Measurements from ENCODE around the gene TBKBP1.
"Not testable (repeated sequence)": the region's sequence is repeated elsewhere in the genome, so short reads cannot be mapped to it uniquely, and the experiment has no call there.

Gene TBKBP1

DNA sequence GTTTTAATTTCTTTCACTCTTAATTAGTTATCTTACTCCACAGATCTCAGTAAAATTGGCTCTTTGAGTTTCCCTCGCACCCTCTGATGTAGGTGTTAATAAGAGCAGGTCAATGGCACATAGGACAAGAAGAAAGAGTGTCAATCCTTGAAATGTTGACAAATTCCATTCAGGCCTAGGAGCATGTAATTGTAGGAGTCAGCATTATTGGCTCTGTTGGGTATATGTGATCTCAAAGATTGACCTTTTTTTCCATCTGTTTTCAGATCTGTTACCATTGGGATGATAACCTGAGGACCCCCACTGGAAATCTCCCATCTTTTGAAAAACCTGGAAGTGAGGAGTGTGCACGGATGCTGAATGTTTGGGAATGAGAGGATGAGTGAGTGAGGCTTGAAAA lies 11.8 kb upstream of the TBKBP1 start:
- no peak for DNase-seq (ENCODE audit: low read depth)

DNA sequence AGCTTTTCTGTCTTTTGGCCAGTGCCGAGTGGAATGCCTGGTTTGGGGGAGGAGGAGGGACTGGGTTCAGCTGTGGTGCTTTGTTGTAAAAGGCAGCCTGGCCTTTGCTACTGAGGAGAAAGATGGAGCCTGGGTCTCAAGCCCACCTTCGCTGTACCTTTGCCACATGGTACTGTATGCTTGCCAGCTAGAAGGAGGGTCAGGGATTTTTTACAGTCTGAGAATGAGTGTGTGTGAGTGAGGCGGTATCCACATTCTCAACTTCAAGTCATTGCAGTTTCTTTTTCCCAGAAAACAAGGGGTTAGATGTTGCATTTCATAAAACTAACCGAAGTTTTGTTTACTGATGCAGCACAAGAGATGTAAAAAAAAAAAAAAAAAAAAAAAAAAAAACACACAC lies 11.2 kb upstream of the TBKBP1 start:
- DNase-seq (ENCODE audit: low read depth), result not testable (repeated sequence)

DNA sequence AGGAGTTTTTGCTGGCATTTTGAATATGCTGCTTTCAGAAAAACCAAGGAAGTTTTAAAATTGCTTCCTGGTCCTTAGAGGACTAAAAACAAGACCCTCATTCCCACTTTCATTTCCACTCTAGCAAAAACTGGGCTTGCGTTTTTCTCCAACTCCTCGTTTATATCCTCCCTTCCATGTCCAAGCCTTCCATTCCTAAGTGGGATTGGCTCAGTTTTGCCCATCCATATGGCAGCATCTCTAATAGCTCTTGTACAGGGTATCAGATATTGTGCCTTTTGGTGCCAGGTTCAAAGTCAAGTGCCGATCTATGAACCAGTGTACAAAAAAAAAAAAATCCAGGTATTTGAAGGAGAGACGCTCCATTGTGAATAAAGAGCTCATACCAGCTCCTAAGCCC lies 9.9 kb upstream of the TBKBP1 start:
- no peak for DNase-seq (ENCODE audit: low read depth)

DNA sequence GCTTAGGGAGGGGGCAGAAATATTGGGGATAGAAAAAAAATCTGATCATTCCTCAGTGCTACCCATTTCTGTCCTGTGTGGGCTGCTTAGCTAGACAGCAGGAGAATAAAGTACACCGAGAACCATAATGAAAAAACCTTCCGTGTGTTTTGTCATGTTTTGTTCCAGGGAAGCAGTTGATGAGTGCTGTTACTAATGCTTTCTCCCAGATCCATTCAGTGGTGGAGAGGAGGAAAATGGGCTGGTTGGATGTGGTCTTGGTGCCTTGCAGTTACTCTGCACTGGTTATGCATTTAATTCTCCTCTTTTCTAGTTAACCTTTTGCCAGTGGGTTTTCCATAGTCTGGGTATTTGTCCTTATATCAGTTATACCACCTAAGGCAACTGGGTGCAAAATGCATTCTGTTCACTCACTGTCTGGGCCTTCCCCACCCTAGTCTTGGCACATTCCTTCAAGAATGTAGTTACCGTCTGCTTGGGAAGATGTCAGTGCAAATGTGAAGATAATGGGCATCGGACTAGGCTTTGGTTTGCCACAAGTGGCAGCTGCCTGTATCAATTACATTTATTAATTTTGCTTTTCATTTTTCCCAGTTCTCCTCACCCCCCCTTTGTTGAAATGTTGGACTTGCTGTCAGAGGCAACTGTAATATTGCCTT lies 9.3 kb upstream of the TBKBP1 start:
- DNase-seq (ENCODE audit: low read depth), result no peak

DNA sequence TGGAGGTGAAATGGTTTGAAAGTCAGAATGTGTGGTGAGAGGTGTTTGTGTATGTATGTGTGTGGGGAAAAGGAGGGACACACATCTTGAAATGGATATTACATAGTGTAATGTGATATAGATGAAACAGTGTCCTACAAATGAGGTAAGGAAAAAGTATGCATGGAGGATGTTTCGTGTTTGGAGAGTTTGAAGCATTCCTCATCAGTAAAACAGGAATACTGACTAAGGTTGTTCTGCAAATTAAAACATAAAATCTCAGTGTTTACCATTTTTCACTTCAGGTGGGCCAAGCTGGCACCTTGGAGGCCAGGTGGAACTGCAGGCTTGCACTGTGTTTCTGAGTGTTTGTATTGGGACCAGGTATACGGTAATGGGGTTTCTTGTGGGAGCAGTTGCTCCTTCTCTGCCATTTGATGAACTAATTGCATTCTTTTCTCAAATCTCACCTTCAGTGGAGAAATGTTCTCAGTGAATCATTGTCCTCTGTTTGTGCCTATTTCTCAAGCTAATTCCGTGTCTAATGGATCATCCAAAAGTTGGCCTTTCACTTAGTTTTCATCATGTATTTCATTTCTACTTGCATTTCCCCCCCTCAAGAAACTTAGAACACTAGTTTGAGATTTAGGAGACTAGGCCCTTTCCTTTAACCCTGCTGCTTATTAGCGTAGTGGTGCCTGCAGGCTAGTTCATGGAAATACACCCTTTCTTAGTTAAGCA lies 8.2 kb upstream of the TBKBP1 start:
- no peak for DNase-seq (ENCODE audit: low read depth)

DNA sequence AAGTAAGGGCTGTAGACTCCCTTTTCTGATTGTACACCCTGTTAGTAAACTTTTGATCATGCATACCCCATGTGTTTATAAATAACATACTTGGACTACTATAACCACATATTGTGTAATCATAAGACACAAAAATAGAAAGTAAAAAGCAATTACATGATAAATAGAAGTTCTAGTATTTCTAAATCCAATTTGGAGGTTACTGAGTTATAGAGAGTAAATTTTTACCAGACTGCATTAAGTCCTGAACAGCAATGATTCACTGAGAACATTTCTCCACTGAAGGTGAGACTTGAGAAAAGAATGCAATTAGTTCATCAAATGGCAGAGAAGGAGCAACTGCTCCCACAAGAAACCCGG lies 7.7 kb upstream of the TBKBP1 start:
- no peak for DNase-seq (ENCODE audit: low read depth)

DNA sequence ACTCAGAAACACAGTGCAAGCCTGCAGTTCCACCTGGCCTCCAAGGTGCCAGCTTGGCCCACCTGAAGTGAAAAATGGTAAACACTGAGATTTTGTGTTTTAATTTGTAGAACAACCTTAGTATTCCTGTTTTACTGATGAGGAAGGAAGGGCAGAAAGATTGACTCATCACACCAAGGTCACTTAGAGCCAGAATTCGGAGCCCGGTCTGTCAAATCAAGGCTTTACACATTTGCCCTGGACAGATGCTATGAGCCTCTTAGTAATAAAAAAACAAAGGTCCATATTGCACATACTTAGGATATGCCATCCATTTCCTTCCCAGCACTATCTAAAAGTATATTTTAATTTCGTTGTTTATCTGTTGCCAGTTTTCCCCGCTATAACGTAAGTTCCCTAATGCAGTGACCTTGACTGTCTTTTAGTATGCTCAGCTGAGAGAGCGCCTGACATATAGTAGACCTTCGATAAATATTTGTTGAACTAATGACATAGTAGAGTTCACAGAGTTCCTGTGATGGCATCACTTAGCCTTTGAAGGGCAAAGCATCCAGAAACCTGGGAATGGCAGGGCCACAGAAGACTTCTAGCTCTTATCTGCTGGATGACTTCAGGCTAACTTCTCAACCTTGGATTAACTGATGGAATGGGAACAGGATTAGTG lies 7.2 kb upstream of the TBKBP1 start:
- no peak for DNase-seq (ENCODE audit: low read depth)

DNA sequence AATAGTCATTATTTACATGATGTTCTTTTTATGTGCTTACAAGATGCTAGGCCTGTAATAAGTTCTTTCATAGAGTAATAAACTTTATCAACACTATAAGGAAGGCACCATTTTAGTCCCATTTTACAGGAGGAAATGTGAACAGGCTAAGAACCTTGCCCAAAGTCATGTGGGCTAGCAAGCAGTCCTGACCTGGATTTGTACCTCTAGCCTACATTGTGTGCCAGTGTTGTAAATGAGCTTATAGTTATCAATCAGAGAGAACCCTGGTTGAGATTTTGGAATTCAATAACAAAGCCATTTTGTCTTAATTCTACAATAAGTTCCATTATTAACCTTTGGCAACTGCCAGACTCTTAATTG lies 6.7 kb upstream of the TBKBP1 start:
- DNase-seq (ENCODE audit: low read depth), result no peak

DNA sequence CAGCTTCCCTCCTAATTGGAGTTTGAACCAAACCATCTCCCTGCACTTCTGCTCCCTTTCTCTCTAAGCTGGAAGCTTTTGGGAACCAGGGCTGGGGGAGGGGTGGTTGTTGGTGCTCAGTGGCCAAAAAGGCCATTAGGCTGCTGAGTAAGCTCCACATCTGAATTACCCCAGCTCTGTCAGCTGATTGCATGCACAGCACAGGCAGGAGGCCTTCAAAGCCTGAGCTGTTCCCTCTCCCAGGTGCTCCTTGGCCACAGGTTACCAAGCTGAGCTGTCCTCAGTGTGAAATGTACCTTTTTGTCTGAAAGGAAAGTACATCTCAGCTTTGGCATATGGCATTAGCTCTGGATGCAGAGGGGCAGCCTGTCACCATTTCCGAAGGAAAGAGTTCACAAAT lies 6.2 kb upstream of the TBKBP1 start:
- DNase-seq (ENCODE audit: low read depth), result no peak

DNA sequence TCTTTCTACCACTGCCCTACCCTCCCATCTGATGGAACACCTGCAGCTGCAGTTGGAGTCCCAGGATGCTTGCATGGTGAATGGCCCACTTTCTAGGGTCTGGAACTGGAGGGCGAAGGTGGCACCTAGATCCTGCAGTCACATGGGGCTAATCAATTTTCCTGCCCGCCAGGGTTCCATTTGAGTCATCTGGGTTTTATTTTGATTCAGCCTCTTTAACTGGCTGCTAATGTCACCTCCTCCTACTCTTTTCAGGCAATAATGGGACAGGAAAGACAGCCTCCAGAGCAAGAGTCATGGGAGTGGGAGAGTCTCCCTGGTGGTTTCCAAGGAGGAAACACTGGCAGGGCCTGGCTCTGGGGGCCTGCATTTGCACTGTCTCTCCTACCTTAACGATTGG lies 3.8 kb upstream of the TBKBP1 start:
- DNase-seq (ENCODE audit: low read depth), result no peak

DNA sequence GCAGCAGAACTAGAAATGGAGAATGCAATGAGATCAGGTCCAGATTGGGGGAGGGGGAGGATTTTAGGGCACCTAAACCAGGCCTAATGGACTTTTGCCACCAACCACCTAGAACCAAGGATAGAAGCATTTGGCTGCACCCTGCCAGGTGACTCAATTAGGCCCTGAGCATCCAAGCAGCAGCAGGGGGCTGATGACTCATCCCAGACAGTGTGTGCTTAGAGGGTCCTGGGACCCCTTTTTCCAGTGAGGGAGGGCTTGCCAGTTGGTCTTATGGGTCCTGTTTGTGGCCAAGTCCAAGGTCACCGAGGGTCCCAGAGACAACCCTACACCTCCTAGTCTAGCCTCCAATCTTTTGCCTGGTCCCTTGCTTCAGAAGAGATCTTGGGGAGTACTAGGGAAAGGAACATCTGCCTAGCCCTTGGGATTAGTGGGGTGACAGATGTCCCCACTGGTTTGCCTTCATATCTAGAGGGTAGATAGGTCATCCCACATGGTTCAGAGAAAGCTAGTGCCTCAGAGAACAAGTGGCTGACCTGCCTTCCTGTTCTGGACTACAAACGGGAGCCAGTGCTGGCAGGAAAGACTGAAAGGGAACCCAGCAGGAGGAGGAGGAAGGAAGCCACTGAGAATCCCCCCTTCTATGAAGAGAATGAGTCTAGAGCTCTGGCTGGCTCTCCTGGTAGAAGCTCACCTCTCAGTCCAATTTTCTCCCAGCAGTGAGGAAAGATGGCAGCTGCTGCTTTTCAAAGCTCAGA lies 1.6 kb upstream of the TBKBP1 start:
- DNase-seq (ENCODE audit: low read depth), result no peak

DNA sequence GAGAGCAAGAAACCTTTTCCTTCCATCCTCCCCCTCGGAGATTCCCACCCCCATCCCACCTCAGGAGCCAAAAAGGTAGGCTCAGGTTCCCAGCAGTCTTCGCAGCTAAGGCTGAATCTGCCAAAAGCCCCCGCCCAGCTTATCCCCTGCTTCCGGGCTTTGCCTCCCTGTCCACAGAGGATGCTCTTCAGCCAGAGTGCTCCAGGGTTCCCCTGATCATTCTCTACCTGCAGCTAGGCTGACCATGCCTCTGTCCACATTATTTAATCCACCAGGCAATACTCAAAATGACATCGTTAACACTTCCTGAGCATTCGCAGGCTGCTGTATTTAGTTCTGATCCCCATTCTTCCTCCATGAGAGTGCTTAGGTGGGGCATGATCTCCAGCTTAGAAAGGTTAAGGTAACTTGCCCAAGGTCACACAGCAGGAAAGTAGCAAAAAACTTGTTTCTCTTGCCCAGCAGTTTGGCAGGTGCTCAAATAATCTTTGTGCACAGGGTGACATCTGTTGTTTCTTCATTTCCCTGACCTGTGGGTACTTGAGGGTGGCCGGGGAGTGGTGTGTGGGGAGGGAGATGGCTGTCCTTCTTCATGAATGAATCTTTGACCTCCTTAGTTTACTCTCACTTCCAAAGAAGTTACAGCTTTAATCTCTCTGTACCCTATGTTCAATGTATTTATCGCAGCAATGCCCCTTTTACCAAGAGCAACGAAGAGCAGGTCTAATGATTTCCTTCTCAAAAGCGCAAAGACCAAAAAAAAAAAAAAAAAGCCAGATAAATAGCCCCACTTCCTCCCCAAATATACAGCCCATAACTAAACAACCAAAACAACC lies 848 bp upstream of the TBKBP1 start:
- no peak for DNase-seq (ENCODE audit: low read depth)

DNA sequence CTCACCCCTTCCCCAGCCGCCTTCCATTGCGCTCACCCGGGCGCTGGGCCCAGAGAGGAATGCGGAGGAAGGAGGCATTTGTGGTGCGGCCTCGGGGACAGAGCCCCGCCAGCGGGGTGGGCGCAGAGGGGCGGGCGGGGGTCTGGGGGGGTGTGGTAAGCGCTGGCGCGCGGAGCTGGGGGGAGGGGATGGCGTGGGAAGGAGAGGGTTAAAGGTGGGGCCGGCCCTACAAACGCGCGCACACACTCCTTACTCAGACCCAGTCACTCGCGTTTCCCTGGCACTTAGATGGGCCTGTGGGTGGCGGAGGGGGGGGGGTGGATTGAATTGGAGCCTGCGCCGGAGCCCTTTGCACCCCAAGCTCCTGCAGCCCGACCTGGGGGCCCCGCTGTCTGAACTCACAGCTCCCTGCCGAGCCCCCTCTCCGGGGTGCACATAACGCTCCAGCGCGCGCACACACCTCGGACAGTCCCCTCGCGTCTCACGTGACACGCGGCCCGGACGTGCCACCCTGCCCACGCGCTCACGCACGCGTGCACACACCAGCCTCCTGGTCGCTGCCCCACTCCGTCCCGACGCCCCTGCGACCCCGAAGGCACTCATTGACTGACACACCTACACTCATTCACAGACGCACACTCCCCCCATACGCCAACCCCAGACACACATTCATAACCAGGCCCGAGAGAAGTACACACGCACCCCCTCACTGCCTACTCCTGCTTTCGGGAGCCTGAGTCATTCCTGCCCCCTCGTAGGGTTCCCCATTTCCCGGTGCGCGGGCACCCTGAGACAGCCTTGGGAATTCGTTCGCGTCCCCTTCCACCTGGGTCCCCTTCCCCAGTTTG lies 844 bp downstream of the TBKBP1 start:
- DNase-seq (ENCODE audit: low read depth), result no peak

DNA sequence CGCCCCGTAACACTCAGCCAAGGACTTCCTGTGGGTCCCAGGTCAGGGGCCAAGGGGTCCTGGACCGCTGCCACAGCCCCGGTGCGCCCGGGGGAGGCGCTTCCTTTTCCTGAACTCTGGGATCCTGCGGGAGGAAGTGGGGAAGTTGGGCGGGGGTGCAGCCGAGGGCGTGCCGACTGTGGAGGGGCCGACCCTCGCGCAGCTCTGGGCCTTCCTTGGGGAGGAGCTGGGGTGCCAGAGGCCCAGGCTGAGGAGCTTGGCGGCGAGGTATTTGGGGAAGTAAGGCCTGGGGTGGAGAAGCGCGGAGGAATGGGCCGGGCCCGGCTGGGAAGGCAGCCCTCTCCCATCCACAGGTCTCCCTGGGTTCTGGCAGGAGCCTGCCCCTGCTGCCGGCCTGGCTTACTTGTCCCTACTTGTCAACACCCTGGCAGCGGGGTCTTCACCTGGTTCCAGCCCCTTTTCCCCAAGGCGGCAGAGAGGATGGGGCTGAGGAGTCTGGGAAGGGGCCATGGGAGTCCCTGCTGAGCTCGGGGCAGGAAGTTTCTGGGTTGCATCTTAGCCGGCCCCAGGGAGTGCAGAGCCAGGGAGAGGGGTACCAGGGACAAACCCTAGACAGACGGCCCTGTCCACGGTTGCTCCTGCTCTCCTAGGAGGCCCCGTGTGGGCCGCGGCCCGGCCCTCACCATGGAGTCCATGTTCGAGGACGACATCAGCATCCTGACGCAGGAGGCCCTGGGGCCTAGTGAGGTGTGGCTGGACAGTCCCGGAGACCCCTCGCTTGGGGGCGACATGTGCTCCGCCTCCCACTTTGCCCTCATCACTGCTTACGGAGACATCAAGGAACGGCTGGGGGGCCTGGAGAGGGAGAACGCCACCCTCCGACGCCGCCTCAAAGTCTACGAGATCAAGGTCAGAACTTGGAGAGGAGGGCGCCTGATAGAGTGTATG lies 1.7 kb downstream of the TBKBP1 start:
- DNase-seq (ENCODE audit: low read depth), result no peak

DNA sequence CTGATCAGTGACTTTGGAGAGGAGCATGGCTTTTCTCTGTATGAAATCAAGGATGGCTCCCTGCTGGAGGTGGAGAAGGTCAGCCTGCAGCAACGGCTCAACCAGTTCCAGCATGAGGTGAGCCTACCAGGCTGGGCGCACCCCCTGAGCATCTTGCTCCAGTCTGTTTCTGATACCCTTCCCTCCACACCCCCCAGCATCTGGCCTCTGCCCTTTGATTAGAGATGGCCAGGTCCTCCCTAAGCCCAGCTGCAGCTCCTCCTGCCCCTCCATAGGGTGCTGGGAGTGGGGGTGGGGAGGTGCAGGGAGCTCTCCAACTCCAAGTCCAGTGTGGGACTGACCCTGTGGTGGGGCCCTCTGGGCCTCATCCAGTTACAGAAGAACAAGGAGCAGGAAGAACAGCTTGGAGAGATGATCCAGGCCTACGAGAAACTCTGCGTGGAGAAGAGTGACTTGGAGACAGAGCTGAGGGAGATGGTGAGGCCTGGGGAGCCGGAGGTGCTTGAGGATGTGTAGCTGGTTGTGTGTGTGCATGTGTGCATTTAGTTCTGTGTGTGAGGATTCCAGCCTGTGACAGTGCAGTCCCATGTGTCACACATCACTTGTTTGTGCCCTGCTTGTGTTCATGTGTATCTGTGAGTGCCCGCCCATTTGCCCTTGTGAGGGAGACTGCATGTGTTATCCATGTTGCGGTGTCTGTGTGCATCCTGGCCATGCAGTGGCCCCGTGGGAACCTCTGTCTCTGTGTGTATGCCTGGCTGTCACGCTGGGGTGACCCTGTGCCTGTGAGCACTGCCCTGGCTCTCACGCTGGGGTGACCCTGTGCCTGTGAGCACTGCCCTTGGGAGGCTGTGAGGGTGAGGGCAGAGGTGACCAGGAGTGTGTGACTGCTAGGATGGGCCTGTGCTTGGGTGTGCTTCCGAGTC lies 3.0 kb downstream of the TBKBP1 start:
- no peak for DNase-seq (ENCODE audit: low read depth)

DNA sequence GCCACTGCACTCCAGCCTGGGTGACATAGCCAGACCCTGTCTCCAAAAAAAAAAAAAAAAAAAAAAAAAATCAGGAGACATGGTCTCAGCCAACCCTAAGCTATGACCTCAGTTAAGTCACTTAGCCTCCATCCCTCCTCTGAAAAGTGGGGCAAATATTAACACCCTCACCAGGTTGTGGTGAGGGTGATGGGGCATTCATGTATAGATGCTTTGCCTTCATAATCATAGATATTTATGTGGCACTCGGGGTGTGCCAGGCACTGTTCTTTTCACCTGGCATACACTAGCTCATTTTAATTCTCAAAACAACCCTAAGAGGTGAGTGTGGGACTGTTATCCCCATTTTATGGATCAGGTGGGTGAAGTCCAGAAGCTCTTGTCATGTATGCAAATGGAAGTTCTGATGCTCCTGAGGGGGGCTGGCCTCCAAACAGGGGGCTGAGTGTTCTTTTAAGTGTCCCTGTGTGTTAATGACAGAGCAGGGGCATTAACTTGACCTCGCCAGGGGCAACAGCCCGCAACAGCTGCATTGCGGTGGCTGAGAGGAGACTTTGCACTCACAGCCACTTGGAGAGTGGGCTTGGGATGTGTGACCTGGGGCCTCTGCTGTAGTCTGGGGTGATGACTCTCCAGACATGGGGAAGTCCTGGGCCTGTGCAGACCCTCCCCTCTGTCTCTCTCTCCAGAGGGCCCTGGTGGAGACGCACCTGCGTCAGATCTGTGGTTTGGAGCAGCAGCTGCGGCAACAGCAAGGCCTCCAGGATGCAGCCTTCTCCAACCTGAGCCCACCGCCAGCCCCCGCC lies 4.1 kb downstream of the TBKBP1 start:
- DNase-seq (ENCODE audit: low read depth), result no peak

DNA sequence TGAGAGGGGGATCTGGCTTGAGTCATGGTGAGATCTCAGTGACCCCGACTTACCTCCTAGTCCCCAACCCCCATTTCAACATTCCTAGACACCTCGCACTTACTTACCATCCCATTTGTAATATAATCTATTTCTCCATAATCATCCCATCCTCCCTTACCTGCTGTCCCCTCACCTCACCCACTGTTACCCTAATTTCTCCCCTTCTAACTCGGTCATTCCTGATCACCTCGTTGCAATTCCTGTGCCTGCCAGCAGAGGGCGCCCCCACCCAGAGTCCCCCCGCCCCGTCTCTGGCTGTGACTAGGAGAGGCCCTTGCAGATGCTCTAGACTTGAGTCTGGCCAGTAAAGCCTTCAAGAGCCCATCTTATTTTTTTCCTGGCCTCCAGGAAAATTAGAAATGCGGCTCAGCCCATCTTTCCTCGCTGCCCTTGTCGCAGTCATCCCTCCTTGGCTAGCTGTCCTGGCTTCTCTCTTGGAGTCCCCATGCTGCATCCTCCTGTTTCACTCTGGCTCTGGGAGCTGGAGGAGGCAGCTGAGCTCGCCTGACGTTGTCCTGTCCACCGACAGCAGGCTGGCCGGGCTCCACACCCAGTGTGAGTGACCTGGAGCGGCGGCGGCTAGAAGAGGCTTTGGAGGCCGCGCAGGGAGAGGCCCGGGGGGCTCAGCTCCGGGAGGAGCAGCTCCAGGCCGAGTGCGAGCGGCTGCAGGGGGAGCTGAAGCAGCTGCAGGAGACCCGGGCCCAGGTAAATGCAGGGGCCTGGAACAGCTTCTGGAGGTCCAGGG lies 5.0 kb downstream of the TBKBP1 start:
- no peak for DNase-seq (ENCODE audit: low read depth)

Measured in HS-27A (cell line).